IPS-NIHi7 (cell line): ENCODE measurements around the gene SNX5.

Source experiments
- DNase-seq: peaks from one replicate; pipeline ENCODE4 v3.0.0; 2012; ENCODE audit warnings: mixed read lengths; ENCODE audit errors: extremely low spot score

The SNX5 gene

DNA sequence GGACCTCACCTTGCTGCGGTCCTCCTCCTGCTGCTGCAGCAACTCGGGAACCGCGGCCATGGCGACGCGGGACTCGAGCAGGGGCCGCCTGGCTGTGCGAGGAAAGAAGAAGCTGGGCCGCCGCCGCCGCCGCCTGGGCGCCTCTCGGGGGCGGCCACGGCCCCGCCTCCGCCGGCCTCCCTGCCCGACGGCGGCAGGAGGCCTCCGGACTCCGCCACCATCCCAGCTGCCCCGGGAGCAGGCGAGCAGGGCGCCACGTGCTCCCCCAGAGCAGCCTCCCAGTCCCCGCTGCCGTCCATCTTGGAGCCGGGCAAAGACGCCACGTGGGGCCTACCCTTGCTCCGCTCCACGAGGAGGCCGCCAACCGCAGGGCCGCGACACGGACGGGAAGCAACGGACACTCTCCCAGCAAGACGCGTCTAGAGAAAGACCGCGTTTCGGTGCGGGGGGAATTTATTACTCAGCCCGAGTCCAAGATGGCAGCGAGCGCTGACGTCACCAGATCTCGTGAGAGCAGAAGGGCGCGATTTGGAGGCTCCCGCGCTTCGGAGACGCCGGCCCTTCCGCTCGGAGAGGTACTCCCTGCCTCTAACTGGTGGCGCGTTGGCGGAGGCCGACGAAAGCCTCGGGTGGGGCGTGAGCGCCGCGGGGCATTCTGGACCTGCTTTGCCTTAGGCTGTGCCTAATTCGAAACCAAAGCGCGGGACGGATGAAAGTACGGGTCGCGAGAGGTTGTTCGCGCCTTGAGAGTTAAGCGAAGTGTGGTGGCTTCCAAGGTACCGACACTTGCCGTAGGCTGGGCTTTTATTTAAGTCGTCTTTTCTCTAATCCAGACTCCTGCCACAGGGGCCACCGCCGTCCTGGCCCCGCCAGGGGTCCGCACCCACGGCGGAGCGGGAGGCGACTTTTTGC is at the start of gene SNX5, which contains the start of gene MGME1:
Gene SNX5 (minus strand): TSS at position 429 of the 912 bp plus-strand sequence. CDS start 369 bp downstream, at position 60.
Gene MGME1 (plus strand): TSS at position 653 of the 912 bp plus-strand sequence. CDS start 842 bp downstream, outside the sequence.
- DNase-seq: peak; percentile 98

DNA sequence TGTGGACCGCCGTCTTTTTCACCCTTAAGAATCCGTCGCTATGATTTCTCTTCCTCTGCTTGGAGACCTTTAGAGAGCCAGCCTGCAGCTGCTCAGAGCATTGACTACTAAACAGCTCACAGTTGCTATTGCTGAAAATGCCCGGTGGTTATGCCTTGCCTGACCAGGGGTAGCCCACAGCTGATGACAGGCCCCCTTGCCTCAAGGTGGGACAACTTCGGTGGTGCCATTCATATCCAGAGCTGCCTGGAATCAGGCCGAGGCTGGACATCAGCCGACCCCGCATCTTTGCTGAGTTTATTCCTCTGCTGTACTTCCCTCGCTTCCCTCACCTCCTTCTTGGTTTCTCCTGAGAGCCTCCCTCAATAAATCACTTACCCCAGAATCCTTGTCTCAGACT is 49.5 kb upstream of the SNX5 start:
- DNase-seq: no peak

DNA sequence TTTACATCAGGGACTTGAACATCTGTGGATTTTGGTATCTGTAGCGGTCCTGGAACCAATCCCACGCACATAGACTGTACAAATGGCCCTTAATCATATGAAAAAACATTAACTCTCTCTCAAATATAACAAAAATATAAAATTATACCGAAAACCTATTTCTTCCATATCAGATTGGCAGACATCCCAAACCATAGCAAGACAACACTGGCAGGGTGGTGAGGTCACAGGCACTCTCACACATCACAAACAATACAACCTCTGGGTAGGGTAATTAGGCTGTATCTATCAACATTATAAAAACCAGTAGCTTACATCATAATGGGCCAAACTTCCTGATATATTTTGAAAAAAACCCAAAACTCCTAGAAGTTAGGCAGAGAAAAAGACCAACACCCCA is 48.2 kb upstream of the SNX5 start:
- no peak for DNase-seq

DNA sequence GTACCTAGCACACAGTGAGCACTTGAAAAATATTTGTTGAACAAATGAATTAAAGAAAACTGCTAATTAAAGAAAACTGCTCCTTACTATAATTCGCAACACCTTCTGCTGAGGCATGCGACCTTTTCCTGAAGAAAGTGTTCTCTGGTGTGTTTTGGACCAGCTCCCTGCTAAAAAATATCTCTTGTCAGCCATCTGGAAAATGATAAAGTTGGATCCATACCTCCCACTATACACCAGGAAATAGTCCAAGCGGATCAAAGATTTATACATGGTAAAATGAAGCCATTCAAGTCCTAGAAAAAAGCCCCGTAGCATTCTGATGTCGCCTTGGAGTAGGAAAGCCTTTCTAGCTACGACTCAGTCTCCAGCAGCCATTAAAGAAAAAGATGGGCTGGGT is 45.8 kb upstream of the SNX5 start:
- DNase-seq: no peak

DNA sequence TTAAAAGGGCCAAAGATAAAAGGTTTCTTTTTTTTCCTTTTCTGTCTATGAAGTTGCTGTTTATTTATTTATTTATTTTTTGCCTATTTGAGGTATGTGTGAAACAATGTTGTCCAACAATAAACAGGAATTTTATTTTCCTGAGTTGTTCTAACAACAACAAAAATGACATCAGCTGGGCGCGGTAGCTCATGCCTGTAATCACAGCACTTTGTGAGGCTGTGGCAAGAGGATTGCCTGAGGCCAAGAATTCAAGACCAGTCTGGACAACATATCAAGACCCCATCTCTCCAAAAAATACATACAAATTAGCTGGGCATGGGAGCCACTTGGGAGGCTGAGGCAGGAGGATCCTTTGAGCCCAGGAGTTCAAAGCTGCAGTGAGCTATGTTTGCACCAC is 44.3 kb upstream of the SNX5 start:
- DNase-seq: no peak

DNA sequence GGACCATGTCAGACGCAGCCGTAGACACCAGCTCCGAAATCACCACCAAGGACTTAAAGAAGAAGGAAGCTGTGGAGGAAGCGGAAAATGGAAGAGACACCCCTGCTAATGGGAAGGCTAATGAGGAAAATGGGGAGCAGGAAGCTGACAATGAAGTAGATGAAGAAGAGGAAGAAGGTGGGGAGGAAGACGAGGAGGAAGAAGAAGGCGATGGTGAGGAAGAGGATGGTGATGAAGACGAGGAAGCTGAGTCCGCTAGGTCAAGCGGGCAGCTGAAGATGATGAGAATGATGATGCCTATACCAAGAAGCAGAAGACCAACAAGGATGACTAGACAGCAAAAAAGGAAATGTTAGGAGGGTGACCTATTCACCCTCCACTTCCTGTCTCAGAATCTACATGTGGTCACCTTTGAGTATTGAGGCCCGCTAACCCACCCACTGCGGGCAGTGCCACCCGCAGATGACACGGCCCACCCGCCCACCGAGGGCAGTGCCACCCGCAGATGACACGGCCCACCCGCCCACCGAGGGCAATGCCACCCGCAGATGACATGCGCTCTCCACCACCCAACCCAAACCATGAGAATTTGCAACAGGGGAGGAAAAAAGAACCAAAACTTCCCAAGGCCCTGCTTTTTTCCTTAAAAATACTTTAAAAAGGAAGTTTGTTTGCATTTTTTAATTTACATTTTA is 43.5 kb upstream of the SNX5 start:
- DNase-seq: no peak

DNA sequence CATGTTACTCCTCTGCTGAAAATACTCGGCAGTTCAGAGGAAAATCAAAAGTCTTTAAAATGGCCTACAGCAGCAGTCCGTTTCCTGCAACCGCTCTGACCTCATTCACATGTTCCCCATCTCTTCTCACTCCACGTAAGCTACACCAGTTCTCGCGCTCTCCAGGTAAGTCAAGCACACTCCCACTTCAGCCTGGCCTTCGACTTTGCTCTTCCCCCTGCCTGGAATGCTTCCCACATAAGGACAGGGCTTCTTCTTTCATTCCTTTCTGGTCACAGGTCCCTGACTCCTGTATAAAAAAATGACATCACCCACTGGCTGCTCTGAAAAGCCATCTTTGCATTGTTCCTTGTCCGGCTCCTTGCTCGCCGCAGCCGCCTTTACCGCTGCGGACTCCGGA is 42.9 kb upstream of the SNX5 start:
- DNase-seq: no peak

DNA sequence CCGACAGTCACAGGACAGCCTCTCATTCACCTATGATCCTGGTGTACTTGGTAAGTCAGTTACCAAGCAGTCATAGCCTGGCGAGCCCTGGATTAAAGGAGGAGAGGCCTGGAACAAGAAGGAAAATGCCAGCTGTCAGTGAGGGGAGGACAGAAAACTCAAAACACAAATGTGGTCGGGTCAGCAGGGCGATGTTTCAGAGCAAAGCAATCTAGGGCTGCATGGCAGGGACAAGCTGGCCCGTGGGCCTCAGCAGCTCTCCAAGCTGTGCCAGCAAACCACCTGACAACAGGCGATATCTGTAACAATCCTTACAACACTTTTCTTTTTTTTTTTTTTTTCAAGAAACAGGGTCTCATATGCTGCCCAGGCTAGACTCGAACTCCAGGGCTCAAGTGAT is 40.5 kb upstream of the SNX5 start:
- DNase-seq: no peak

DNA sequence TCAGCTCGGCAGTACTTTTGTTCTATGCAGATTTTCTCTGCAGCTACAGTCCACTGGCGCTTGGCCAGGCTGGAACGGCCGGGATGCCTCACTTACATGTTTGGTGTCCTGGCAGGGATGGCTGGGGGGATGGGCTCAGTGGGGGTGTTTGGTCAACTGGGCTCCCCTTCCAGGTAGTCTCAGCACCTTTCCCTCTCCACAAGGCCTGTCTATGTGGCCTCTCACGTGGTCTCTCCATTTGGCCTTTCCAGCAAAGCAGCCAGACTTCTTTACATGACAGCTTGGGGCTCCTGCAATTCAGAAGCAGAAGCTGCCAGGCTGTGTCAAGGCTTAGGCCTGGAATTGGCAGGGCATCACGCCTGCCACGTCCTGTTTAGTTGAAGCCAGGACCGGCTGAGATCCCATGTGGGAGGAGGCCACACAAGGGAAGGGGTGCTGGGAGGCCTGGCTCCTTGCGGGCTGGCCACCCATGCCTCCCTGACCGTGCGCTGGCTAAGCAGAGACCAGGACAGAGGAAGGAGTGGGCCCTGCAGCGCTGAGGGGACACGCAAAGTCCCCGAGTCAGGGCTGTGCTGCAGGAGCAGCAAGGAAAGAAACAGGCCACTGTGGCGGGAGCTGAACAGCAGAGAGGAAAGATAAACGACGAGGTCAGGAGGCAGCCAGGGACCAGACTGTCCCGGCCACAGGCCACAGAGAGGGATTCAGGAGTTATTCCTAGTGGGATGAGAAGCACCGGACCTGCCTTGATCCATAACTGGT is 39.1 kb upstream of the SNX5 start:
- DNase-seq: no peak

DNA sequence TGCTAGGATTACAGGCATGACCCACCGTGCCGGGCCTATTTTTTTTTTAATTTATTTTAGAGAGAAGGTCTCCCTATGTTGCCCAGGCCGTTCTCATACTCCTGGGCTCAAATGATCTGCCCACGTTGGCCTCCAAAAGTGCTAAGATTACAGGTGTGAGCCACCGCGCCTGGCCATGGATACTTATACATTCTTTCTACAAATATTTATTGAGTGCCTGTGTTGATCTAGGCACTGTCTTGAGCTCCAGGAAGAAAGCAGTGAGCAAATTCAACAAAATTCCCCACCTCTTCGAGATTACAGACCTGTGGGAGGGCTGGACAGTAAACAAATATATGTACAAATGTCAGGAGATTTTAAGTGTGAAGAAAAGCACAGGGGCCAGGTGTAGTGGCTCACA is 38.1 kb upstream of the SNX5 start:
- no peak for DNase-seq

DNA sequence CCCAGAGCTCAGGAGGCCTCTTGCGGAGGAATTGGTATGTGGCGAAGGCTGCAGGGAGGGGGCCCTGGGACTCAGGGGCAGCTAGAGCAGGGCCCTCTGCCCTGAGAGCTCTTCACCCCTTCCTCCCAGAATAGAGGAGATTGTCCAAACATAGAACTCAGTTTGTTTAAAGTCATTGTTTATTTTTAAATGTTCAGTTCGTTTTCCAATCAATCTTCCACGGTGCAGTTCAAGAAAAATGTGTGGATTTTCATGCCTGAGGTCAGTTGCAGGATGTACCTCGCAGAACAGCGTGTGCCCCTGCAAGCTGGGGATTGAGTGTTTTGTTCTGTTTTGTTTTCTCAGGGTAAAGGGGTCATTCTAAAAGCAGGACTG is 37.4 kb upstream of the SNX5 start:
- no peak for DNase-seq

DNA sequence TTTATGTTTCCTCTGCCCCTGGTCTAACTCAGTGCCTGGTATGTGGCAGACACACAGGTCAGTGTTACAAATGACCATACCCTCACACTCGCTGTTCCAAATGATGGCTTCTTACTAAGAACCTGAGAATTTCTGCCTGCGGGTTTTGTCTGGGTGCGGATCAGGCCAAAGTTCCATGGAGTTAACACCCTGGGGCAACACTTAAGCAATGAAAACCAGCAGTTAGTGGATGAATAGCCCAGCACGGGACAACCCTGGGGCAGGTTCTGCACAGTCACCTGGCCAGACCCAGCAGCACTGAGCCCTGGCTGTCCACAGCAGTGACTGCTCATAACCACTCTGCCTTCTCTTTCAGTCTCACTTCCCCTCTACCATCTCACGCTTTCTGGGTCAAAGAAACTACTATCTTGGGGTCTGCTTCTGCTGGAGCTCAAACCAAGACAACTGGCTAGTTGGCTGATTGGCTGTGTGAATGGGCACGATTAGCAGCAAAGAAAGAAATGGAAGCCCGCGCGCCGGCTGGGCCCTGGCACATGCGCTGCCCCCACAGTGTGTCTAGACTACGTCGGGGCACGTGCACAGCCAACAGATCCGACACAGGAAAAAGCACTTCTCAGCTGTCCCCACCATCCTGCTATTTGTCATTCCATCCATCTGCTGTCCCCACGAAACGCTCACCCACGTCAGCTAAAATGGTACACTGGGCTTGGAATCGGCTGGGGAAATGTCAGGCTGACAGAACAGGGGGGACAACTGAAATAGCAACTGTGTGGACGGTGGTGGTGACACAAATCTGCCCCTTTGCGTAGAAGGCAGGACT is 36.8 kb upstream of the SNX5 start:
- peak; percentile 48 for DNase-seq

DNA sequence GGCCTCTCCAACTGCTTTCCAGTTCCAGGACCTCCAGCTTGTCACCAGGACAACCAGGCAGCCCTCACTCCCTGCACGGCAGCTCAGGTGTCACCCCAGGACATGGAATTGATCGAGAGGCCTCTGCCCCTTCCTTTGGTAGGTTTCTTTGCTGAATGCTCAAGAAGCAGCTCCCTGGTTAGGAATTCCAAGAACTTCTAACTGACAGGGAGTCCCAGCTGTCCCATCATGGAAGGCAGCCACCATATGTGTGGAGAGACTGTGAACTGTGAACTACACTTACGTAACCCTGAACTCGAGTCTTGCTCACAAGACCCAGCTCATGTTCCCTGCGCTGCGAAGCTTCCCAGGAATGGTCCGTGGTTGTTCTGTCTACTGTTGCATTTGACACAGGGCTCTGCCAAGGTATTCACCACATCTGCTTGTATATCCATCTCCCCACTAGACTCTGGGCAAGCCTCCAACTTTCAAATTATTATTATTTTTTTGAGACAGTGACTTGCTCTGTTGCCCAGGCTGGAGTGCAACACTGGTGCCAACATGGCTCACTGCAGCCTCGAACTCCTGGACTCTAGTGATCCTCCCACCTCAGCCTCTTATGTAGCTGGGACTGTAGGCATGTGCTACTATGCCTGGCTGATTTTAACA is 35.9 kb upstream of the SNX5 start:
- no peak for DNase-seq

DNA sequence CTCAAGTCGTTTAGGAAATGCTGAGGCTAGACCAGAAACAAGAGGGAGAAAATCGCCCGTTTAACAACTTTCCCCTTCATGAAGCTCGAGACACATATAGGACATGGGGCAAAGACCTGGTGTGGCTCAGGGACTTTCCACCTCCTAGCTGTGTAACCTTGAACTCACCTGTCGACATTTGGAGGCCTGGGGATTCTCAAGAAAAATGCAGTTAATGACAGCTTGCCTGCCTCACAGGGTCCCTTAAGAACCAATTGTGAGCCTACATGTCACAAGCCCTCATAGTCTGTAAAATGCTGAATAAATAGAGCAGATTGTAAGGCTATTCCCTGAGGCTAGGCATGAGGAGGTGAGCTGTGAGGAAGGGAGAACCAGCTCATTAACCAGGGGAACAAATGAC is 35.3 kb upstream of the SNX5 start:
- DNase-seq: no peak

DNA sequence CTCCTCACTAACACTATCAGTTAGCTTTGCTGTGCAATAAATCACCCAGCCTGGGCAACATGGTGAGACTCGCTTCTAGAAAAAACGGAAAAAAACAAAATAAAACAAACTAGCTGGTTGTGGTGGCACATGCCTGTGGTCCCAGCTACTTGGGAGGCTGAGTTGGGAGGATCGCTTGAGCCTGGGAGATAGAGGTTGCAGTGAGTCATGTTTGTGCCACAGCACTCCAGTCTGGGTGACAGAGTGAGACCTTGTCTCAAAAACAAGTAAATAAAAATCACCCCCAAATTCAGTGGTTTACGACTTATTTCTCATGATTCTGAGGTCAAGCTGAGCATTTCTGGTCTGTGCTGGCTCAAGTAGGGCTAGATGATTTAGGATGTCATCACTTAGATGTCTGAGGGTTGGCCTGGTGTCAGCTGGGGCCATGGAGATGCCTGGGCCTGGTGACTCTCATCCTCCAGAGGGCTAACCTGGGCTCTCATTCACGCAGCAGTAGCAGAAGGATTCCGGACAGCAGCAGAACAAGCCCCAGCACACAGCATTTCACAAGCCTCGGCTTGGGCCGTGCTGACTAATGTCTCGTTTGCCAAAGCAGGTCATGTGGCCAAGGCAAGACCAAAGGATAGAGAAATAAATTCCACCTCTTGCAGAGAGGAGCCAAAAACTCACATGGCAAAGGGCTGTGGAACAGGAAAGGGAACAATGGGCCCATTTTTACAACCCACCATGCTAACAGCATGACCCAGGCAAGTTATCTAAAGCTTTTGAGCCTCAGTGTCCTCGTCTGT is 32.7 kb upstream of the SNX5 start:
- peak; percentile 15 for DNase-seq

DNA sequence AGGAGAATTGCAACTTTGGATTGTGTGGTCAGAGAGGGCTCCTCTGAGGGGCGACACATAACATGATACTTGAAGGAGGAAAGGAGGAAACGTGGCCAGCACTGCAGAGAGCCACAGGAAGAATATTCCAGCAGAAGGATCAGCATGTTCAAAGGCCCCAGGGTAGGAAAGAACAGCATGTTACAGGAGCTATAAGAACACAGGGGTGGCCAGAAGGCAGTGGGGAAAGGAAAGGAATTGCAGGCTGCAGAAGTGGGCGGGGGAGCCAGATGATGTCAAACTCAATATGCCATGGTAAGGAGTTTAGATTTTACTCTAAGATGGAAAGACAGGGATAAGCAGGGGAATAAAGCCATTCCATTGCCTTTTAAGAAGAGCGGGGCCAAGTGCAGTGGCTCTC is 31.0 kb upstream of the SNX5 start:
- no peak for DNase-seq

DNA sequence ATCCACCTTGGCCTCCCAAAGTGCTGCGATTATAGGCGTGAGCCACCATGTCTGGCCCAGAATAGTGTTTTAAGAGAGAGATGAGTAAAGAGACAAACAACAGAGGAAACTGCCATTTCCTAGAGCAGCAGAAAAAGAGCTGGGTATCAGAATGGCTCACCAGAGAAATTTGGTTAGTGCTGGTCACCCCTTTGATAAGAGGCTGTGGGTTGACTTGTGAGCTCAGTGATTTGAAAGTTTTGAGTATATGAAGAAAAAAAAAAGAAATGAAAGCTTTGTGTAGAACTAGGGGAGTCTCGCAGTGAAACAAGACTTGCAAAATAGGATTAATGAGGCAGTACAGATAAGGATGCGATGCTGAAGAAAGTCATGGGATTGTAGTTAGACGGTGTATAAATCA is 29.9 kb upstream of the SNX5 start:
- DNase-seq: no peak

DNA sequence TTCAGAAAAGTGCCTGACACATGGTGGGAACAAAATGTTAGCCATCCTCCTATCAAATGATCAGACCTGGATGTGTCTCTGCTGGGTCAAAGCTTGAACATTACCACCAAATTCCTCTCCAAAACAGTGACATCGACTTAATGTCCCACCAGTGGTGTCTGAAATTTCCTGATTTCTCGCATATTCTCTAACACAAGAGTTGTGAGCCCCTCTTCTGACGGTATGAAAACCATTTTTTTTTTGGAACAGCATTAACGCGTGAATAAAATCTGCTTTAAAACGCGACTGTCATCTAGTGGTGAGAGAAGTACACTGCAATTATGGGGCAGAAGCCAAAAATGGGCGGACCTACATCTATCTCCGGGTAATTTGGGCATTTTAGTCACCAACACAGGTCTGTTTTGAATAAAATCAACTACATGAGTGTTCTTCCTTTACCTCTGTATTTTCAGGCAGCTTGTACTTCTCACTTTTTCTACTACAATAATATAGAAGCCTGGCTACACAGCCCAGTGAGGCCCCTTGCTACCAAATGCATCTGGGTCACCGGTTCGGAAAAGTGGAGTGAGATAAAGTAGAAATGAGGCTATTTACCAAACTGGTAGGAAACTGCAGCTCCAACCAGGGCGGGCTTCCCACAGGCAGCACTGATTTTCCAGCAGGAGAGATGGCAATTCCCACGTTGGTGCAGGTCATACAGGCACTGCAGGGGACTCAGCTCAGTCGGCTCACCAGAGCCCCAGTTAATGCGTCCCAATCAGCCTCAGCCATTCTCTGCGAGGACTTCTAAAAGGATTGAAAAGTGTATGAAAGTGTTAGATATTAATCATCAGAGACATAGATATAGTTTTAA is 27.6 kb upstream of the SNX5 start:
- DNase-seq: peak; percentile 65

DNA sequence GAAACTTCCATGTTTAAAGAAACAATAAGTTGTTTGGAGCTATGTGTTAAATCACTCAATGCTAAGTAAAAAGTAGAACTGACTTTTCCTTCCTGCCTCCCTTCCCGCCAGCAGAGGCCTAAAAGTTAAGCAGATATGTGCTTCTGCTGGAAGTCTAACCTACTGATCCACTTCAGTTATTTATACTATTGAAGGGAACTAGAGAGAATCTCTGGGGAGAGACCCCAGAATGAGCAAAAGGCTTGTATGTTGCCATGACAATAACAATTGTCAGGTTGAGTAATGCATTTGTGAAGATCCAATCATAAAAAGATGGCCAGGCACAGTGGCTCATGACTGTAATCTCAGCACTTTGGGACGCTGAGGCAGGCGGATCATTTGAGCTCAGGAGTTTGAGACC is 25.0 kb upstream of the SNX5 start:
- DNase-seq: no peak
